Left renal pelvis (tissue), 4 donors: ENCODE results near the gene HERC2. TPM values are rescaled to one million over a fixed set of nuclear protein-coding genes. Genes with fewer than 3 reads are reported as not detected.

ENCODE experiments used
- DNase-seq, 4 donors: peaks; one replicate each; pipeline ENCODE4 v3.0.0-alpha.2; 2013; ENCODE audit warnings: low read depth in 4 of 4, low spot score in 3 of 4
- polyA plus RNA-seq, 4 donors: library from polyadenylated mRNA; unstranded; fragments of 120-200 nt; gene quantifications; one replicate each; pipeline ENCODE4 v1.2.1, GENCODE V29; 2013; ENCODE audit not compliant: insufficient read length in 4 of 4

HERC2 gene
- polyA plus RNA-seq, 4 donors: 36.8 to 60.4 (median 45.5) TPM

DNA sequence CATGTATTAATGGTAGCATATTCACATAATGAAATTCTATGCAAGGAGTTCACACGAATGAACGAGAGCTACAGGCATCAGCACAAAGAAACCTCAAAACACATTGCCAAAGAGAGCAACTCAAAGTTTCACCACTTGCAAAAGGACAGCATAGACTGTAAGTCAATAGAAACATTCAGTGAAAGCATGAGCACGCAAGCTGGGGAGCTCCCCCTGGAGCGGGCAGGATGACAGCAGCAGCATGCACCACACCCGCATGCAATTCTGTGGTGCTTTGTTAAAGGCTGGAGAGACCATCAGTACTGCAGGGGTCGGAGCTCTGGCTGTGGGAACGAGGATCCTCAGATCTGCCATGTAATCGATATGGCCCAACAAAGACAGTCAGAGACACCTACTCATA, 241.6 kb downstream of the HERC2 start:
- no peak for DNase-seq

- DNase-seq: no peak
These were observed 242.5 kb downstream of the HERC2 start for GRCh38 chr15:28079313-28079969.

- no peak for DNase-seq
These were observed 243.7 kb downstream of the HERC2 start for GRCh38 chr15:28078191-28078719.

- no peak for DNase-seq
These were observed 246.4 kb downstream of the HERC2 start for GRCh38 chr15:28075573-28075972.

DNA sequence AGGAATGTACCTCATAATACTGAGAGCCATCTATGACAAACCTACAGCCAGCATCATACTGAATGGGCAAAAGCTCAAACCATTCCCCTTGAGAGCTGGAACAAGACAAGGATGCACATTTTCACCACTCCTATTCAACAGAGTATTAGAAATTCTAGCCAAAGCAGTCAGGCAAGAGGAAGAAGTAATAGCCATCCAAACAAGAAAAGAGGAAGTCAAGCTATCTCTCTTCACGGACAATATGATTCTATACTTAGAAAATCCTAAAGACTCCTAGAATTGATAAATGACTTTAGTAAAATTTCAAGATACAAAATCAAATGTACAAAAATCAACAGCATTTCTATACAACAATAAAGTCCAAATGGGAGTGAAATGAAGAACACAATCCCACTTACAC, 253.0 kb downstream of the HERC2 start:
- no peak for DNase-seq

DNA sequence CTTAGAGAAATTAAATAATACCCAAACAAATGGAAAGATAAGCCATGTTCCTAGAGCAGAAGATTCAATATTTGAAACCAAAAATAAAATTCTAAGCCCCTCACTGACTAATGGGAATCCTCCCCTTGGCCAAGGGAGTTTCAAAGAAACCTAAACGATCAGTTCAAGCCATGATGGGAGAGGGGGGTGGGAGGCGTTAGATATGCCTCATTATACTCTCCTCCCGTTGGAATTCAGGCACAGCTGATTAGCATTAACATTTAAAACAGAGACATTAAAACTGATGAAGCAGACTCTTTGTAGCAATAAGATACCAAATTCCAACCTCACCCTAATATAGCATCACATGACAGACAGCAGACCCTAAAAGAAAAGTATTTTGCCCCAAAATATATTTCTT, 255.7 kb downstream of the HERC2 start:
- no peak for DNase-seq

Other genes starting within 250 kb of the HERC2 start
- 1 to 10 TPM; 2.7 to 9.8 (median 9.0) TPM for gene OCA2, start 222.9 kb downstream of the HERC2 start, polyA plus RNA-seq
- gene GOLGA6L24, start 35.9 kb upstream of the HERC2 start, polyA plus RNA-seq: not detected
- under 1 TPM in 1 of 4 donors, not detected in 3; 0.31 TPM for gene GOLGA8F, start 56.5 kb upstream of the HERC2 start, polyA plus RNA-seq
- gene GOLGA8G, start 210.8 kb upstream of the HERC2 start, polyA plus RNA-seq: under 1 TPM; 0.06 to 0.31 (median 0.13) TPM
- gene GOLGA6L25, start 231.4 kb upstream of the HERC2 start, polyA plus RNA-seq: not detected